Loucy (cell line): ENCODE measurements around the gene GALNT11.
A peak's percentile ranks its signal among the peaks of the same experiment; 100 is the strongest.

Experiments
- EZH2phosphoT487 ChIP-seq: fragments of 200-600 bp; IDR thresholded peaks from 2 replicates; pipeline ENCODE4 v1.6.1; 2018; ENCODE audit warnings: antibody characterized with exemption, mild to moderate bottlenecking, moderate library complexity, borderline replicate concordance
- TF ChIP-seq, protein P1 (sequence below): fragments of 200-600 bp; sonication (generic); conservative IDR thresholded peaks from 2 replicates; pipeline ENCODE4 v1.5.1; 2014; ENCODE audit warnings: mild to moderate bottlenecking, antibody characterized with exemption, low read length

DNA sequence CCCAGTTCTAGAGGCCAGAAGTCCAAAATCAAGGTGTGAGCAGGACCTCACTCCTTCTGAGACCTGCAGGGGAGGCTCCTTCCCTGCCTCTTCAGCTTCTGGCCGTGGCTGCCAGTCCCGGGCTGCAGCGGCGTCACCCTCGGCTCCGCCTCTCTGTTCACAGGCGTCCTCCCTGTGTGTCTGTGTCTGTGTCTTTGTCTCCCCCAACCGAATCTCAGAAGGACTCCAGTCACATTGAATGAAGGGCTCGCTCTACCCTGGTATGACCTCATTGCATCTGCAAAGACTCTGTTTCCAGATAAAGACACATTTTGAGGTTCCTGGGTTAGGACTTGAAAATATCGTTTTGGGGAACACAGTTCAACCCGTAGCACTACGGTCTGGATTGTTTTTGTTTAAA lies 33.1 kb upstream of the GALNT11 start:
- TF ChIP-seq, protein P1, sequence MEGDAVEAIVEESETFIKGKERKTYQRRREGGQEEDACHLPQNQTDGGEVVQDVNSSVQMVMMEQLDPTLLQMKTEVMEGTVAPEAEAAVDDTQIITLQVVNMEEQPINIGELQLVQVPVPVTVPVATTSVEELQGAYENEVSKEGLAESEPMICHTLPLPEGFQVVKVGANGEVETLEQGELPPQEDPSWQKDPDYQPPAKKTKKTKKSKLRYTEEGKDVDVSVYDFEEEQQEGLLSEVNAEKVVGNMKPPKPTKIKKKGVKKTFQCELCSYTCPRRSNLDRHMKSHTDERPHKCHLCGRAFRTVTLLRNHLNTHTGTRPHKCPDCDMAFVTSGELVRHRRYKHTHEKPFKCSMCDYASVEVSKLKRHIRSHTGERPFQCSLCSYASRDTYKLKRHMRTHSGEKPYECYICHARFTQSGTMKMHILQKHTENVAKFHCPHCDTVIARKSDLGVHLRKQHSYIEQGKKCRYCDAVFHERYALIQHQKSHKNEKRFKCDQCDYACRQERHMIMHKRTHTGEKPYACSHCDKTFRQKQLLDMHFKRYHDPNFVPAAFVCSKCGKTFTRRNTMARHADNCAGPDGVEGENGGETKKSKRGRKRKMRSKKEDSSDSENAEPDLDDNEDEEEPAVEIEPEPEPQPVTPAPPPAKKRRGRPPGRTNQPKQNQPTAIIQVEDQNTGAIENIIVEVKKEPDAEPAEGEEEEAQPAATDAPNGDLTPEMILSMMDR, result peak; percentile 52
- no peak for TF ChIP-seq EZH2phosphoT487
